Peyer's patch (tissue), 4 donors: Measurements from ENCODE around the gene RFX4.

Experiments
- CTCF ChIP-seq, 6 experiments: fragments of 450-650 bp in 4 of 6; fragments of 200-600 bp in 2 of 6; sonication (generic) in 1 of 6; IDR thresholded peaks; one replicate each; pipeline ENCODE4 v1.5.1; 2017 to 2019; ENCODE audit warnings: antibody characterized with exemption in 6 of 6, mild to moderate bottlenecking in 3 of 6, moderate library complexity in 1 of 6
- POLR2A ChIP-seq, 2 donors: fragments of 450-650 bp; IDR thresholded peaks; one replicate each; pipeline ENCODE4 v1.5.1; 2017; ENCODE audit warnings: antibody characterized with exemption in 2 of 2, mild to moderate bottlenecking in 2 of 2, moderate library complexity in 2 of 2

DNA sequence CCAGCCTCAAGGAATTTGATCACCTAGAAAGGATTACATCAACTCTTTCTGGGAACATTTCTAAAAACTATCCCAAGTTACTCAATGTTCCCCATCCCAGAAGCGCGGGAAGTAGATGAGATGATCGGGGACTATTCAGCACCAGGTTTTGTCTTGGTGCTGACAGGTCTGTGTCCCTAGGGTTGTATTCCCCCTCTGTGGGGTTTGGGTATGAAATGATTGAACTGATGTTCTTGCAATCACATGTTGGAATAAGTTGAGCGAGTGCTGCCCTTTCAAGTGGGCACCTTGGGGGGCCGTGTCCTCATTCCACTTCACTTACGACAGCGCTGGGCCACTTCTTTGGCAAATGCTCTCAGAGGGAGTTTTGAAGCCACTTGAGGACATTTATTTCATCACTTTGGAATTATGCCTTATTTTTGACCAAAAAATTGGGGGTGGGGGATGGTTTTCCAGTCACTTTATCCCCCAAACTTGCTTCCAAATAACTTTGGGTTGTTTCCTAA is 69.8 kb downstream of the RFX4 start:
- no peak for TF ChIP-seq CTCF (IDR thresholded peaks at IDR 0.05)
- no peak for TF ChIP-seq POLR2A (IDR thresholded peaks at IDR 0.05)
